MG63 (cell line): ENCODE data around the gene CDK1. TPM values are rescaled to one million over a fixed set of nuclear protein-coding genes. Genes with fewer than 3 reads are reported as not detected.
A peak's percentile ranks its signal among the peaks of the same experiment; 100 is the strongest.
"Not testable (repeated sequence)": the region's sequence is repeated elsewhere in the genome, so short reads cannot be mapped to it uniquely, and the experiment has no call there.

Experiments
- DNase-seq: peaks from one replicate; pipeline ENCODE4 v3.0.0-alpha.2; 2020
- H3K27me3 ChIP-seq: fragments of 250-450 bp; sonication (Bioruptor Pico); 2 replicates; pipeline ENCODE4 v1.5.1; 2020; ENCODE audit warnings: mild to moderate bottlenecking, moderate library complexity
- H3K36me3 ChIP-seq: fragments of 250-450 bp; sonication (Bioruptor Pico); 2 replicates; pipeline ENCODE4 v1.5.1; 2020; ENCODE audit warnings: mild to moderate bottlenecking, moderate library complexity
- H3K4me3 ChIP-seq: fragments of 250-450 bp; sonication (Bioruptor Pico); 2 replicates; pipeline ENCODE4 v1.5.1; 2020; ENCODE audit warnings: mild to moderate bottlenecking, moderate library complexity
- H3K9me3 ChIP-seq: fragments of 250-450 bp; sonication (Bioruptor Pico); 2 replicates; pipeline ENCODE4 v1.5.1; 2020; ENCODE audit warnings: mild to moderate bottlenecking, moderate library complexity
- total RNA-seq: library from RNA; depleted of rRNA; stranded (reverse); fragments of >200 nt; shearing (Covaris generic); gene quantifications from 2 replicates; pipeline ENCODE4 v1.2.3, GENCODE V29; 2014; ENCODE audit warnings: low replicate concordance; rRNA removed

Gene CDK1
- total RNA-seq, 1 experiment from 2014 or later = 131 TPM

- Histone ChIP-seq H3K9me3 (no peaks in the 10 kb centered on the region), H3K36me3 (no peaks in the 10 kb centered on the region), H3K27me3 (no peaks in the 10 kb centered on the region), H3K4me3 (no peak overlapping the region)
- DNase-seq = no peak
Observed at GRCh38 chr10:60822809-60823208, 44.5 kb downstream of the CDK1 start.

- Histone ChIP-seq H3K27me3 (no peaks in the 10 kb centered on the region), H3K9me3 (no peaks in the 10 kb centered on the region), H3K4me3 (no peak overlapping the region), H3K36me3 (no peaks in the 10 kb centered on the region)
- no peak for DNase-seq
Observed at GRCh38 chr10:60823324-60823723, 45.0 kb downstream of the CDK1 start.

GRCh38 chr10:60825520-60825919, 47.2 kb downstream of the CDK1 start:
- H3K27me3 ChIP-seq = no peaks in the 10 kb centered on the region

GRCh38 chr10:60827791-60828488, 49.7 kb downstream of the CDK1 start:
- Histone ChIP-seq H3K36me3 (no peaks in the 10 kb centered on the region), H3K4me3 (no peak overlapping the region), H3K27me3 (no peaks in the 10 kb centered on the region), H3K9me3 (no peaks in the 10 kb centered on the region)
- DNase-seq = peak; percentile 28

More at GRCh38 chr10:60825520-60825919, 47.2 kb downstream of the CDK1 start:
- DNase-seq = no peak
- no peak overlapping the region for H3K4me3 ChIP-seq
- no peaks in the 10 kb centered on the region for H3K9me3 ChIP-seq
- H3K36me3 ChIP-seq = no peaks in the 10 kb centered on the region

GRCh38 chr10:60828489-60828852, 50.2 kb downstream of the CDK1 start:
- DNase-seq = no peak
- Histone ChIP-seq H3K4me3 (no peak overlapping the region), H3K9me3 (no peaks in the 10 kb centered on the region), H3K27me3 (no peaks in the 10 kb centered on the region), H3K36me3 (no peaks in the 10 kb centered on the region)

- not testable (repeated sequence) for H3K9me3 ChIP-seq, H3K4me3 ChIP-seq, DNase-seq, H3K36me3 ChIP-seq, H3K27me3 ChIP-seq
Observed at GRCh38 chr10:60832136-60832535, 53.9 kb downstream of the CDK1 start.

GRCh38 chr10:60834401-60834800, 56.1 kb downstream of the CDK1 start:
- Histone ChIP-seq H3K4me3 (no peak overlapping the region), H3K27me3 (no peaks in the 10 kb centered on the region), H3K9me3 (no peaks in the 10 kb centered on the region), H3K36me3 (no peaks in the 10 kb centered on the region)
- DNase-seq = no peak

GRCh38 chr10:60835049-60835448, 56.8 kb downstream of the CDK1 start:
- DNase-seq = no peak
- Histone ChIP-seq H3K4me3 (no peak overlapping the region), H3K9me3 (no peaks in the 10 kb centered on the region), H3K36me3 (no peaks in the 10 kb centered on the region), H3K27me3 (no peaks in the 10 kb centered on the region)

GRCh38 chr10:60841227-60841626, 62.9 kb downstream of the CDK1 start:
- not testable (repeated sequence) for H3K9me3 ChIP-seq, DNase-seq, H3K27me3 ChIP-seq, H3K4me3 ChIP-seq, H3K36me3 ChIP-seq

- DNase-seq = no peak
Observed at GRCh38 chr10:60842694-60843093, 64.4 kb downstream of the CDK1 start.

More at GRCh38 chr10:60842694-60843093, 64.4 kb downstream of the CDK1 start:
- Histone ChIP-seq H3K9me3 (no peaks in the 10 kb centered on the region), H3K36me3 (no peaks in the 10 kb centered on the region), H3K27me3 (no peaks in the 10 kb centered on the region), H3K4me3 (no peak overlapping the region)

Other genes with a start within 250 kb of the CDK1 start
- 8.4 and 13.9 TPM in 2 replicates for gene RHOBTB1, start 165.7 kb downstream of the CDK1 start, total RNA-seq